Activated T-cell treated with anti-CD3 and anti-CD28 coated beads for 4 hours (primary cell): ENCODE data around the gene SLC35G1.

Source experiments
- DNase-seq: peaks from one replicate; pipeline ENCODE4 v3.0.0-alpha.2; 2020

The SLC35G1 gene

DNA sequence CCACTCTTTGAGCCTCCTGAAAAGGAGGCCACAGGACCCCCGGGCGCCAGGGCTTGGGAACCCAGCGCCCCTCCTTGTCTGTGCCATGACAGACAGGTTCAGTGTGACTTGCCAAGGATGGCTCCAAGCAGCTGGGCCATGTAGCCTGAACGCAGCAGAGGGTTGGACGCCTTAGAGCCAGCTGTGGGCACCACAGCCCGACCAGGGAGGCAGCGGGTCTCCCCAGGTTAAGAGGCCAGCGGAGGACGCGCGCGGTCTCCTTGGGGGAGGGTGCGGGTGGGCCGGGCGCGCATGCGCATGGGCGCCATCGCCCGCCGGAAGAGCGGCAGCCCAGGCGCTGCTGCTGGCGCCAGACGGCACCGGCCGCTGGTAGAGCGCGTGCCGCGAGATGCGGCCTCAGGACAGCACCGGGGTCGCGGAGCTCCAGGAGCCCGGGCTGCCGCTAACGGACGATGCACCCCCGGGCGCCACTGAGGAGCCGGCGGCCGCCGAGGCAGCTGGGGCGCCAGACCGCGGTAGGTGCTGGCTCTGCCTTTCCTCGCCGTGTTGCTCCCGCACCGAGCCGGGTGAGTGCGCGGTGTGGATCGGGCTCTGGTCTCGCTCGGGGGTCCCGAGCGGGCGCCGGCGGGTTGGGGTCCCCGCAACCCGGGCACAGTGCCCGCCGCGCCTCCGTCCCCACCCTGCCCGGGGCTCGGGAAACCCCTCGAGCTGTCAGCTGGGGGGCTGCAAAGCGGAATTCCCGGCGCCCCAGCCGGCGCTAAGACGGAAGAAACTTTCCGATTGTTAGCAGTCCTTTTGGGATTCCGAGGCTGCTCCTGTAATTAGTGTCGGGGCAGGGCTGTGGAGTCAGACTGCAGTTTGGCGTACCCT lies at the start of gene SLC35G1:
Gene SLC35G1, plus strand, starts transcription at position 333 of the 870 bp plus-strand sequence. Its CDS starts 56 bp downstream, at position 389.
- DNase-seq, result peak; percentile 59

- no peak for DNase-seq
Measured at GRCh38 chr10:93844979-93845626, 48.7 kb upstream of the SLC35G1 start.

GRCh38 chr10:93849593-93849992 lies 44.2 kb upstream of the SLC35G1 start:
- no peak for DNase-seq

GRCh38 chr10:93850031-93851015 lies 43.5 kb upstream of the SLC35G1 start:
- no peak for DNase-seq

DNA sequence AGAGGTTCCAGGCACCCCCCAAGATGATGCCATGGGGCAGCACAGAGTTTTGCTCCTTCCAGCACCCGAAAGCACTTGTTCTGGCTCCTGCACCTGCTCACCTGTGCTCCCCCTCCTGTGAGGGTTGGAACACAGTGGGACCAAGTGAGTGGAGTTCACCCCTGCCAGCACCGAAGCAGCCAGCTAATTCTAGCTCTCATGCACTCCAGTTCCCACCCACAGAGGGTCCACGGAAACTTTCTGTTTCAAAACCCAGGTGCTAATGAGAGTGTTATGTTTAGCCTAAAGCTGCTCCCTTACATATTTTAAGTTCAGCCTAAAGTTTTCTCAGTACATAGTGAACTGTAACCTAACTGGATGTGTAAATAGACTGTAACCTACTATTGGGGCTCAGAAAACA lies 42.6 kb upstream of the SLC35G1 start:
- DNase-seq, result no peak

GRCh38 chr10:93852476-93853095 lies 41.2 kb upstream of the SLC35G1 start:
- DNase-seq, result no peak

GRCh38 chr10:93854975-93855374 lies 38.8 kb upstream of the SLC35G1 start:
- no peak for DNase-seq

DNA sequence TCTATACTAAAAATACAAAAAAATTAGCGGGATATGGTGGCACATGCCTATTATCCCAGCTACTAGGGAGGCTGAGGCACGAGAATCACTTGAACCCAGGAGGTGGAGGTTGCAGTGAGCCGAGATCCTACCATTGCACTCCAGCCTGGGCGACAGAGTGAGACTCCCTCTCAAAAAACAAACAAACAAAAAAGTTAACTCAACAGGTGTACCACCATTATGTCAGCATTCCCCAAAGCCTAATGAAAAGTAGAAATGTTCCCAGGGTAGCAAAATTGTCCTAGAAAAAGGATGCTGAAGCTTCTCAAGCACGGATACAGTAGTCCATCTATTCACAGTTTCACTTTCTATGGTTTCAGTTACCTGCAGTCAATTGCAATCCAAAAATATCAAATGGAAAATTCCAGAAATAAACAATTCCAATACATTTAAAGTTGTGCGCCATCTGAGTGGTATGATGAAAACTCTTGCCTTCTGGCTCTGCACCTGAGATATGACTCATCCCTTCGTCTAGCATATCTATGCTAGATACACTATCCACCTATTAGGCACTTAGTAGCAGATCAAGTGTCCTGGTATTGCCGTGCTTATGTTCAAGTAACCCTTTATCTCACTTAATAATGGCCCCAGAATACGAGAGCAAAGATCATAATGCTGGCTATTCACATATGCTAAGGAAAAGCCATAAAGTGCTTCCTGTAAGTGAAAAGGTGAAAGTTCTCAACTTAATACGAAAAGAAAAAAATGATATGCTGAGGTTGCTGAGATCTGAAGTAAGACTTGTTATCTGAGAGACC lies 37.2 kb upstream of the SLC35G1 start:
- DNase-seq, result no peak

DNA sequence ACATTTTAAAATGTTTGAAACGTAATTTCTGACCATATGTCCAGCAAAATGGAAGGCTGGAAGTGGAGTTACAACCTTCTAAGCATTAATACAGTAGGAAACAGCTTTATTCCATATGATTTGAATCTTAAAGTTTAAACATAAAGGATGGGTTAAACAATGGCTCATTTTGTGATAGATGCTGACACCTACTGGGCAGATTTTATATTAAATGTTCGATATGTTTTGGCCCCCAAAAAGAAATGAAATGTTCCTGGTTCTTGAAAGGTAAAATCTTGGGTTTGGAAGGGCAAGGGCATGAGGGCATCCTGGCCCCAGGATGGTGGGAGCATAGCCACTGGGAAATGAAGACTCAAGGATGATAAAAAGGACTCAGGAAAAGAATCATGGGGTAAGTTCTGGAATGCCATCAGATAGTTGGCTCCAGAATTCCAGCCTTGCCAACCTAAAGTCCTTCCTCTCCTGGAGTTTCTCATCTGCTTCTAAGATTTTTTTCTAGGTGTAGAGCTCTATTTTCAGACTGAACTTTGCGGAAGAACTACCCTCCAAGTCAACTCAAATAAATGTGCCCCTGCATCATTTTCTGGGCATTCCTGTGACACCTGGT lies 34.6 kb upstream of the SLC35G1 start:
- DNase-seq, result no peak

DNA sequence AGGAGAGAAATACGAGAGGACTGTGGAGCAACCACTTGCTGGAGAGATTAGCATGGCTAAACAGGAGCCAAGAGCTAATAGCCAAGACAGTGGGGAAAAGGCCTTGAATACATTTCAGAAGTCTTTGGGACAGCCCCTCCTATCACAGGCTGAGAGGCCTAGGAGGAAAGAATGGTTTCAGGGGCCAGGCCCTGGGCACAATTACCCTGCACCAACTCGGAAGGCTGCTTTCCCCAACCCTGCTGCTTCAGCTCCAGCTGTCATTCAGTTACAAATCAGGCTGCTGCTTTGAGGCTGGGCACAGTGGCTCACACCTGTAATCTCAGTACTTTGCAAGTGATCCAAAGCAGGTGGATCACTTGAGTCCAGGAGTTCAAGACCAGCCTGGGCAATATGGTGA lies 32.0 kb upstream of the SLC35G1 start:
- no peak for DNase-seq

- DNase-seq, result no peak
Measured at GRCh38 chr10:93865794-93866425, 27.9 kb upstream of the SLC35G1 start.

GRCh38 chr10:93867525-93867924 lies 26.3 kb upstream of the SLC35G1 start:
- no peak for DNase-seq

- DNase-seq, result no peak
Measured at GRCh38 chr10:93871671-93872204, 22.0 kb upstream of the SLC35G1 start.

DNA sequence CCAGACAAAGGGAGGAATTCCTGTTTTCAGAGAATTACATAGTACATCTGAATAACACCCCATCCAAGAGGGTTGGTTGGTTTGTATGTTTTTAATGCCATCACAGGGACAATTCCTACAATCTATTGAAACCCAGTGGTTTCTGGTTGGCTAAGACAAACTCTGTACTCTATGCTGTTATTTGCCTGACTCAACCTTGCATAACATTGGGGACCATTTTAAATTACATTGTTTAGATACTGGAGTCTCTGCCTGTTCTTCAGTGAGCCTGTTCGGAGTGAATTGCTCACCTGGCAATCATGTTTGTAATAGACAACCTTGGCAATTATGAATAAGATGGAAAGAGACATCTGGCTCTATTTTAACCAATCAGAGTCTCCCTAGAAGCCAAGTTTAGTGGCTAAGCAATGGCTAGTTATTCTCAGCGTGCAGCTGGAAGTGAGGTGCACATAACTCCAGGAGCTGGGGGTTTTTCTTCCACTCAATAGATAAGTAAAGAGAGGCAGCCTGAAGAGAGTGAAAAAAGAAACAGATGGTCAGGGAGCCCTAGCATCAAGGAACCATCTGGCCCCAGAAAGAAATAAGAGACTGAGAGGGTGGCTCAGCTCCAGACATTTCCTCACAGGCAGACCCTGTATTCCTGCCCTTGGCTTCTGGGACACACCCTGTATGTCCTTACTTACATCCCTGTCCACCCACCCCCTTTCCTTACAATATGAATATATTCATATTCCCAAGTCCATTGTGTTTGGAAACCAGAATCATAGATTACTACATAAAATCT lies 21.2 kb upstream of the SLC35G1 start:
- no peak for DNase-seq

GRCh38 chr10:93873420-93874115 lies 20.2 kb upstream of the SLC35G1 start:
- DNase-seq, result no peak

DNA sequence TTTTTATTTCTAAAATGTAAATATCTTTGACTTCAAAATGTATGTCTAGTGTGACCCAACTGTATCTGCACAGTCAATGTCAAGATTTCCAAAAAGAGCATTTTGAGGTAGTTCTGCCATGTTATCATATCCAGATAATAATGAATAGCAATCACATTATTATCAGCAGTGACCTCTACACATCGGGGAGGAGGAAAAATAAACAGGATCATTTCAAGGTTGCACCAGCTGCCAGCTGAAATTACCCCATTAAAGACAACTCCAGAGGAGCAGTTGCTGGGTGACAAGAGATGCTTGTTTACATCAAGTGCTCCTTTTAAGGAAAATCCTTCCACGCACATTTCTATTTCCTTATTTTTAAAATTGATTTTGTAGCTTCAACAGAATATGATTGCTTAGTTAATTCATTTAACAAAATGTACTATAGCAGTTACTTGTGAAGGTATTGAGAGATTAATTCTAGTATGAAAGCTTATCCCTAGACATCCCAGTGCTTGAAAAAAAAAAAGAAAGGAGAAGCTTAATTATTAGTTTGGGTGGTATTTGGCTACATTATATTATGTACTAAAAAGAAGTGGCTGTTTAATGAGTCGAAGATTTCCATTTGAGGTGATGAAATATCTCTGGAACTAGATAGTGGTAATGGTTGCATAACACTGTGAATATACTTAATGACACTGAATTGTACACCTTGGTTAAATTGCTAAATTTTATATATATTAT lies 19.3 kb upstream of the SLC35G1 start:
- DNase-seq, result no peak

GRCh38 chr10:93875032-93875358 lies 18.8 kb upstream of the SLC35G1 start:
- no peak for DNase-seq

DNA sequence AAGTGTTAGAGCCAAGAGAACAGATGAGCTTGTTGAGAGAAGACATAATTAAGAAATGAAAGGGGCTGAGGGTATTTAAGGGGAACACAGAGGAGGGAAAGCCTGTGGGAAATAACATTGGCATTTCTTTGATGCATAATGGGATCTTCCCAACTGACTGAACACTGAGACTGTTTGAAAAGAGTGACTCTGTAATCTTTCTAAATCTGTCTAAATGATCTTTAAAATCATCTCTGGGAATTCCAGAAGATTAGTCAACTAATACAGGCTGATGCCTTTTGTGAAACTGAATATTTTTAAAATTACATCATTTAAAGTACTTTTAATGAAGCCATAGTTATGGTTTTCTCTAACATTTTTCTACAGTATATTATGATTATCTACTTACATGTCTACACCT lies 17.4 kb upstream of the SLC35G1 start:
- no peak for DNase-seq
